Muscle layer of duodenum (tissue), 2 donors: ENCODE results near the gene NPAT.

Experiments
- H3K27ac ChIP-seq: one replicate; pipeline ENCODE4 v1.7.0; 2013; ENCODE audit warnings: mild to moderate bottlenecking, low read length
- H3K27me3 ChIP-seq: one replicate; pipeline ENCODE4 v1.7.0; 2013; ENCODE audit warnings: low read depth, mild to moderate bottlenecking, control low read depth, low read length
- H3K36me3 ChIP-seq, 2 donors: one replicate each; pipeline ENCODE4 v1.7.0; 2013; ENCODE audit warnings: low read length in 2 of 2, control low read depth in 1 of 2, mild to moderate bottlenecking in 1 of 2; ENCODE audit not compliant: insufficient read depth in 2 of 2, control insufficient read depth in 1 of 2
- H3K4me1 ChIP-seq, 2 donors: one replicate each; pipeline ENCODE4 v1.7.0; 2013; ENCODE audit warnings: low read length in 2 of 2, mild to moderate bottlenecking in 2 of 2, control low read depth in 1 of 2, moderate library complexity in 1 of 2; ENCODE audit not compliant: insufficient read depth in 2 of 2, control insufficient read depth in 1 of 2
- H3K4me3 ChIP-seq, 2 donors: one replicate each; pipeline ENCODE4 v1.7.0; 2013; ENCODE audit warnings: low read length in 2 of 2, low read depth in 1 of 2, mild to moderate bottlenecking in 1 of 2
- H3K9me3 ChIP-seq, 2 donors: one replicate each; pipeline ENCODE4 v1.7.0; 2013; ENCODE audit warnings: low read length in 2 of 2, control low read depth in 1 of 2, mild to moderate bottlenecking in 1 of 2; ENCODE audit not compliant: control insufficient read depth in 1 of 2
- donor health status: healthy.

The NPAT gene

DNA sequence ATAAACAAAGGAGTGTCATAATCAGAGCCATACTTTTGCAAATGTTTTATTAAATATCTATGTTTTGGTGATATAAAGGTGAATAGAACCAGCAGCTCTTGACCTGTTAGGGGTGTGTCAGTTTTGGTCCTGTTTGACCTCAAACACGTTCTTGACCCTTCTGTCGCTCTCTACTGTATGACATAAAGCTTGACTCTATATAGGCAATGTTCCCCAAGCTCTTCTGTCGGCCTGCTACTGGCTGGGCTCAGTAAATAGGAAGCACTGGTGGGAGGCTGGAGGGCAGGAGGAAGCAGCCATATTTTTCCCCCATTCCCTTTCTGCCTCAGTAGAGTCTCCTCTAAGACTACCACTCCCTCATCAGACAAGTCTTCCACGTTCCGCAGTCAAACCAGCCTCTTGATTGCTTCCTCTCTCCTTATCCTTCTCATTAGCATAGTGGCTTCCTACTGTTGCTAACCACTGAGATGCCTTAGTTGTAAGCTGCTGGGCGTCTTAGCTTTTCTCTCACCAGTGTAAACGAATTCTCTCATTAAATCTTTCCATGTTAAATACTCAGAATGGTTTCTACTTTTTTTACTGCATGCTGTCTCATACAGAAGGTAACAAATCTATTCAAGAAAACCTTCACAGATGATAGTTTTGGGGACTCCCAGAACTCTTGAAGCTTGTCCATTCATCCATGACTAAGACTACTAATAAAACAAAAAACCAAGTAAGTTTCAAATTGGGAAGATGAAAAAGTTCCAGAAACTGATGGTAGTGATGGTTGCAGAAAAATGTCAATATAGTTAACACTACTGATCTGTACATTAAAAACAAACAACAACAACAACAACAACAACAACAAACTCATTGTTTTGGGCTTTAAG is 3.3 kb downstream of the NPAT start:
- Histone ChIP-seq H3K4me3 (no peak overlapping the region), H3K4me1 (peaks cover 9 to 16% of the 10 kb centered on the region in 2 donors), H3K27me3 (no peaks in the 10 kb centered on the region), H3K36me3 (peaks cover 0 to 7% of the 10 kb centered on the region in 2 donors), H3K27ac (no peak overlapping the region), H3K9me3 (no peaks in the 10 kb centered on the region)

GRCh38 chr11:108218455-108218854 is 4.0 kb downstream of the NPAT start:
- peaks cover 0 to 7% of the 10 kb centered on the region in 2 donors for H3K36me3 ChIP-seq
- no peaks in the 10 kb centered on the region for H3K9me3 ChIP-seq
- no peaks in the 10 kb centered on the region for H3K27me3 ChIP-seq
- H3K4me1 ChIP-seq = peaks cover 3 to 10% of the 10 kb centered on the region in 2 donors
- no peak overlapping the region for H3K4me3 ChIP-seq
- no peak overlapping the region for H3K27ac ChIP-seq

GRCh38 chr11:108216988-108217387 is 5.5 kb downstream of the NPAT start:
- H3K36me3 ChIP-seq = peaks cover 0 to 3% of the 10 kb centered on the region in 2 donors
- H3K9me3 ChIP-seq = no peaks in the 10 kb centered on the region
- no peak overlapping the region for H3K27ac ChIP-seq
- no peaks in the 10 kb centered on the region for H3K27me3 ChIP-seq
- H3K4me3 ChIP-seq = no peak overlapping the region
- peaks cover 3 to 10% of the 10 kb centered on the region in 2 donors for H3K4me1 ChIP-seq

GRCh38 chr11:108213784-108214183 is 8.7 kb downstream of the NPAT start:
- Histone ChIP-seq H3K36me3 (peaks cover 0 to 11% of the 10 kb centered on the region in 2 donors), H3K9me3 (no peaks in the 10 kb centered on the region), H3K4me1 (no peaks in the 10 kb centered on the region), H3K27me3 (no peaks in the 10 kb centered on the region), H3K4me3 (no peak overlapping the region), H3K27ac (no peak overlapping the region)

DNA sequence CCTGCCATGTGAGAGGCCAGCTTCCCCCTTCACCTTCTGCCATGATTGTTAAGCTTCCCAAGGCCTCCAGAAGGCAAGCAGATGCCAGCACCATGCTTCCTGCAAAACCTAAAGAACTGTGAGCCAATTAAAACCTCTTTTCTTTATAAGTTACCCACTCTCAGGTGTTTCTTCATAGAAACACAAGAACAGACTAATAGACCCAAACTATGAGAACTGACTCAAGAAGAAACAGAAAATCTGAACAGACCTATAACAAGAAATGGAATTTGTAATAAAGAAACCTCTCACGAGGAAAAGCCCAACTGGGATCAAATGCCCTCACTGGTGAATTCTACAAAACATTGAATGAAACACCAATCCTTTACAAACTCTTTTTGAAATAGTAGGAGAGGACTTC is 12.0 kb downstream of the NPAT start:
- Histone ChIP-seq H3K4me1 (no peaks in the 10 kb centered on the region), H3K4me3 (no peak overlapping the region), H3K36me3 (peaks cover 17 to 34% of the 10 kb centered on the region in 2 donors), H3K27ac (no peak overlapping the region), H3K9me3 (no peaks in the 10 kb centered on the region), H3K27me3 (no peaks in the 10 kb centered on the region)

DNA sequence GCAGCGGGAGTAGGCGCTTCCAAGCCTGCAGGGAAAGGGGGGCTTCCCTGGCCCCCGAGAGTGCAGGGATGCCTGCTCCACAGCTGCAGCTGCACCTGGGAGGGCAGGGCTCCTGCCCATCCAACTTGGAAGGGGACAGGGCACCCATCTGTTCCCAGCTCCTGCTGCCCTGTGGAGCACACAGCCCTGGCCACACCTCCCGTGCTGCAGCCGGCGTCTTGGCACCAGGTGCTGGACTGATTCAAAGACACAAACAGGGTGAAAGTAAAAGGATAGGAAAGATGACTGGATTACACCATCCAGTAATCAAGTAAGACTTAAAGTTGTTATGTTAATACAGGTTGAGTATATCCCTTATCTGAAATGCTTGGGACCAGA is 14.8 kb downstream of the NPAT start:
- Histone ChIP-seq H3K36me3 (peaks cover 17 to 34% of the 10 kb centered on the region in 2 donors), H3K4me1 (no peaks in the 10 kb centered on the region), H3K9me3 (no peaks in the 10 kb centered on the region), H3K27me3 (no peaks in the 10 kb centered on the region), H3K27ac (no peak overlapping the region), H3K4me3 (no peak overlapping the region)

DNA sequence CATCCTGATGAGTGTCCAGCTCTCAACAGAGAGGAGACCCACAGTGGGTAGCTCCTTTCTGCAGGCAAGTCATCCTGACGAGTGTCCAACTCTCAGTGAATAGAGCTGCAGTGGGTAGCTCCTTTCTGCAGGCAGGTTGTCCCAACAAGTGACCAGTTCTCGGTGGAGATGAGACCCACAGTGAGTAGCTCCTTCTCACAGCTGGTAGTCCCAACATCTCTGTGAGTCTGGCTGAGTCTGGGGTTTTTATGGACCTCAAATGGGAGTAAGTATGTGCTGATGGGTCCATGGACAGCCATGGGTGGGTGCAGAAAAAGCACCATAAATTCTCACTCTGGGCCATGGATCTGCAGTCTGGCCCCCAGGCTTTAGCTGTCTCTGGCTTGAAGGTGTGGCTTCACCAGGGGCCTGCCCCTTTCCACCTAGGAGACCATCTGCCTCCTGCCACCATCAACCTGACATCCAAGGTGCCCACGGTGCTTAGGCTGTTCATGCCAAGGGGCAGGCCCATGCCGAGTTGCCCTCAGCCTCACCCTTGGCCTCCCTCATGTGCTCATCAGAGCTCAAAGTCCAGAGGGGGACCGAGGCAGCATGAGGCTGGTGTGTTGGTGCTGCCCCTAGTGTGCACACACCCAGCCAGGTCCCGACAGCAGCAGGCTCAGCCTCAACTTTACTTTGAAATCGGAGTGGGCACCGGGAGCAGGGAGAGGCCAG is 15.3 kb downstream of the NPAT start:
- H3K4me1 ChIP-seq = no peaks in the 10 kb centered on the region
- no peaks in the 10 kb centered on the region for H3K27me3 ChIP-seq
- H3K9me3 ChIP-seq = no peaks in the 10 kb centered on the region
- no peak overlapping the region for H3K4me3 ChIP-seq
- H3K27ac ChIP-seq = no peak overlapping the region
- peaks cover 17 to 34% of the 10 kb centered on the region in 2 donors for H3K36me3 ChIP-seq

GRCh38 chr11:108206171-108206570 is 16.3 kb downstream of the NPAT start:
- Histone ChIP-seq H3K27ac (no peak overlapping the region), H3K27me3 (no peaks in the 10 kb centered on the region), H3K36me3 (peaks cover 17 to 34% of the 10 kb centered on the region in 2 donors), H3K4me3 (no peak overlapping the region), H3K4me1 (no peaks in the 10 kb centered on the region), H3K9me3 (no peaks in the 10 kb centered on the region)

- Histone ChIP-seq H3K27me3 (no peaks in the 10 kb centered on the region), H3K9me3 (no peaks in the 10 kb centered on the region), H3K4me3 (no peak overlapping the region), H3K36me3 (peaks cover 17 to 26% of the 10 kb centered on the region in 2 donors), H3K27ac (no peak overlapping the region), H3K4me1 (no peaks in the 10 kb centered on the region)
Measured at GRCh38 chr11:108204929-108205499, 17.4 kb downstream of the NPAT start.

- Histone ChIP-seq H3K36me3 (peaks cover 17 to 26% of the 10 kb centered on the region in 2 donors), H3K27me3 (no peaks in the 10 kb centered on the region), H3K4me1 (no peaks in the 10 kb centered on the region), H3K4me3 (no peak overlapping the region), H3K9me3 (no peaks in the 10 kb centered on the region), H3K27ac (no peak overlapping the region)
Measured at GRCh38 chr11:108204376-108204775, 18.1 kb downstream of the NPAT start.

GRCh38 chr11:108203075-108203474 is 19.4 kb downstream of the NPAT start:
- peaks cover 0 to 3% of the 10 kb centered on the region in 2 donors for H3K4me1 ChIP-seq
- H3K27ac ChIP-seq = no peak overlapping the region
- no peaks in the 10 kb centered on the region for H3K9me3 ChIP-seq
- peaks cover 16 to 21% of the 10 kb centered on the region in 2 donors for H3K36me3 ChIP-seq
- no peaks in the 10 kb centered on the region for H3K27me3 ChIP-seq
- no peak overlapping the region for H3K4me3 ChIP-seq
